ENCODE data around the gene MAGEA2B.
"Not testable (repeated sequence)": the region's sequence is repeated elsewhere in the genome, so short reads cannot be mapped to it uniquely, and the experiment has no call there.

The MAGEA2B gene, protein sequence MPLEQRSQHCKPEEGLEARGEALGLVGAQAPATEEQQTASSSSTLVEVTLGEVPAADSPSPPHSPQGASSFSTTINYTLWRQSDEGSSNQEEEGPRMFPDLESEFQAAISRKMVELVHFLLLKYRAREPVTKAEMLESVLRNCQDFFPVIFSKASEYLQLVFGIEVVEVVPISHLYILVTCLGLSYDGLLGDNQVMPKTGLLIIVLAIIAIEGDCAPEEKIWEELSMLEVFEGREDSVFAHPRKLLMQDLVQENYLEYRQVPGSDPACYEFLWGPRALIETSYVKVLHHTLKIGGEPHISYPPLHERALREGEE

GRCh38 chrX:152713815-152714787 lies at the start of gene MAGEA2B:
Gene MAGEA2B, plus strand, starts transcription at chrX:152714628. Its CDS starts 2,479 bp downstream, at chrX:152717107.
- not testable (repeated sequence) for DNase-seq

GRCh38 chrX:152674135-152674534 lies 40.3 kb upstream of the MAGEA2B start:
- DNase-seq, result no peak

GRCh38 chrX:152674652-152675051 lies 39.8 kb upstream of the MAGEA2B start:
- DNase-seq, result not testable (repeated sequence)

- DNase-seq, result not testable (repeated sequence)
Measured at GRCh38 chrX:152681012-152681411, 33.4 kb upstream of the MAGEA2B start.

DNA sequence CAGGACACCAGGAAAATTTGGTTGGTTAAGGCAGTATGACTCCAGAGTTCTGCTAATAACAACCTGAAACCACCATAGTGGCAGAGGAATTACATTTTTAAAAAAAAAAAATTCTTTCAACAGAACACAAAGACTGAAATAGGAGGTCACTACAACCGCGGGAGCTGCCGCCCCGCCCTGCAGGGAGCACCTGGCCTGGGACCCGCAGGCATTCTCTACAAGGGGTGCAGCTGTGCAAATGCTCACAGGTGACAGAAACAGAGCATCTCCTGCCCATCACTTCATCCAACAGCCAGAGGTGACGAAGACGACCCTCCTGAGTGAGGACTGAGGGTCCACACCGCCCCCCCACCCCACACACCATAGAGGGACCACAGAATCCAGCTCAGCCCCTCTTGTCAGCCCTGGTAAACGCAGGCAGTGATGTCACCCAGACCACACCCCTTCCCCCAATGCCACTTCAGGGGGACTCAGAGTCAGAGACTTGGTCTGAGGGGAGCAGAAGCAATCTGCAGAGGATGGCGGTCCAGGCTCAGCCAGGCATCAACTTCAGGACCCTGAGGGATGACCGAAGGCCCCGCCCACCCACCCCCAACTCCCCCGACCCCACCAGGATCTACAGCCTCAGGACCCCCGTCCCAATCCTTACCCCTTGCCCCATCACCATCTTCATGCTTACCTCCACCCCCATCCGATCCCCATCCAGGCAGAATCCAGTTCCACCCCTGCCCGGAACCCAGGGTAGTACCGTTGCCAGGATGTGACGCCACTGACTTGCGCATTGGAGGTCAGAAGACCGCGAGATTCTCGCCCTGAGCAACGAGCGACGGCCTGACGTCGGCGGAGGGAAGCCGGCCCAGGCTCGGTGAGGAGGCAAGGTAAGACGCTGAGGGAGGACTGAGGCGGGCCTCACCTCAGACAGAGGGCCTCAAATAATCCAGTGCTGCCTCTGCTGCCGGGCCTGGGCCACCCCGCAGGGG lies 16.2 kb upstream of the MAGEA2B start, which contains the start of gene MAGEA3:
Gene MAGEA3, plus strand, starts transcription at position 843 of the 980 bp plus-strand sequence. CDS start 2,039 bp downstream, outside the sequence.
- not testable (repeated sequence) for DNase-seq

DNA sequence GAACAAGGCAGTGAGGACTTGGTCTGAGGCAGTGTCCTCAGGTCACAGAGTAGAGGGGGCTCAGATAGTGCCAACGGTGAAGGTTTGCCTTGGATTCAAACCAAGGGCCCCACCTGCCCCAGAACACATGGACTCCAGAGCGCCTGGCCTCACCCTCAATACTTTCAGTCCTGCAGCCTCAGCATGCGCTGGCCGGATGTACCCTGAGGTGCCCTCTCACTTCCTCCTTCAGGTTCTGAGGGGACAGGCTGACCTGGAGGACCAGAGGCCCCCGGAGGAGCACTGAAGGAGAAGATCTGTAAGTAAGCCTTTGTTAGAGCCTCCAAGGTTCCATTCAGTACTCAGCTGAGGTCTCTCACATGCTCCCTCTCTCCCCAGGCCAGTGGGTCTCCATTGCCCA lies 14.0 kb upstream of the MAGEA2B start:
- not testable (repeated sequence) for DNase-seq

DNA sequence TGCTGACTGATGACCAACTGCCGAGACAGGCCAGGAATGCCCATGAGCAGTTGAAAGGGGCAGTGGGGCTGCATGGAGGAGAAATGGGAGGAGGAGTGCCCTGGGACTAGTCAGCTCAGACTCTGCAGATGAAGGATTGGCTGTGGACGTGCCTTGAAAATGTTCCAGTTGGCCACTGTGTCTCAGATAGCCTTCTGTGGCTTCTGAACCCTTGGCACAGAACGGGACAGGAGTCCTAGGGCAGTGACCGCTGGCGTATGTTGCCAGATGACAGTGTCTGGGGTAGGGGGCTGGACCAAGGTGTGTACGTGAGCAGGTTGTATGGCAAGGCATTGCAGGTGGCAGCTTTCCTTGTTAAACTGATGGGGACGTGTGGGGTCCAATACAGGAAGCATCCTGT lies 7.9 kb upstream of the MAGEA2B start:
- DNase-seq, result not testable (repeated sequence)

GRCh38 chrX:152709173-152709572 lies 5.3 kb upstream of the MAGEA2B start, which contains the start of gene CSAG2:
Gene CSAG2, minus strand, starts transcription at chrX:152709273. Its CDS starts 161 bp downstream, at chrX:152709112.
- DNase-seq, result not testable (repeated sequence)

DNA sequence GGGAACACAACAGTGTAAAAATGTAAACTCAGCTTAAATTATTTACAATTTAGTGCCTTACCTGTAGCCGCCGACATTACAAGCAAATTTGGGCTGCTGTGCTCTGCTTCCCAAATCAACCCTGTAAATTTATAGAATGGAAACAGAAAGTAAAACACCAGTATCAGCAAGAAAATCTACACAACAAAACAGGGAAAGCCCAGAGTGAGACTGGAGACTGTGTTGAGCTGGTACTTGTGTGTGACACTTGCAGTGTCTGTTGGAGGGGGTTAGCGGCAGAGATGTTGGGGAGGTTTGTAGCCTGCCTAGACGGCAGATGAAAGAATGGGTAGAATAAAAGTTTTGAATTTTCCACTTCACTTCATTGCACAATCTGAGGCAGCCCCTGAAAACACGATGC lies 1.2 kb upstream of the MAGEA2B start:
- not testable (repeated sequence) for DNase-seq

DNA sequence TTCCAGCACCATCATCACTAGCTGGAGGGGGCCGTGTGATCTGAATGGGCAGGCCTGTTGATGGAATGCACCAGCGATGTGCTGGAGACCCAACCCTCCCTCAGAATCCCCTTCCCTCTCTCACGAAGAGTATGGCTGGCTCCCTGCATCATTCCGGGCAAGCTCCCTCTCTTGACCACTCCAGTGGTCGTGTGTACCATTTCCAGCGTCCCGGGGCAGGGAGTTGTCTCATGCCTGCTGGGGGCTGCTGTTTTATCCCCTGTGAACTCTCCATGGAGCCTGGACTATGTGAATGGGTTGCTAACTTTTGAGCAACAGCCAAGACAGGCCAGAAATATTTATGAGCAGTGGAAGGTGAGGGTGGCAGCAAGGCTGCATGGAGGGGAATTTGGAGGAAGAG lies 11.0 kb downstream of the MAGEA2B start:
- DNase-seq, result no peak

GRCh38 chrX:152733261-152733975 lies 19.0 kb downstream of the MAGEA2B start, which contains the start of the genes CSAG1 and MAGEA12:
Gene CSAG1, minus strand, starts transcription at chrX:152733721. Its CDS starts 1,261 bp downstream, at chrX:152732460.
Gene MAGEA12, plus strand, starts transcription at chrX:152733757. Its CDS starts 2,405 bp downstream, at chrX:152736162.
- peak; percentile 61 for DNase-seq

DNA sequence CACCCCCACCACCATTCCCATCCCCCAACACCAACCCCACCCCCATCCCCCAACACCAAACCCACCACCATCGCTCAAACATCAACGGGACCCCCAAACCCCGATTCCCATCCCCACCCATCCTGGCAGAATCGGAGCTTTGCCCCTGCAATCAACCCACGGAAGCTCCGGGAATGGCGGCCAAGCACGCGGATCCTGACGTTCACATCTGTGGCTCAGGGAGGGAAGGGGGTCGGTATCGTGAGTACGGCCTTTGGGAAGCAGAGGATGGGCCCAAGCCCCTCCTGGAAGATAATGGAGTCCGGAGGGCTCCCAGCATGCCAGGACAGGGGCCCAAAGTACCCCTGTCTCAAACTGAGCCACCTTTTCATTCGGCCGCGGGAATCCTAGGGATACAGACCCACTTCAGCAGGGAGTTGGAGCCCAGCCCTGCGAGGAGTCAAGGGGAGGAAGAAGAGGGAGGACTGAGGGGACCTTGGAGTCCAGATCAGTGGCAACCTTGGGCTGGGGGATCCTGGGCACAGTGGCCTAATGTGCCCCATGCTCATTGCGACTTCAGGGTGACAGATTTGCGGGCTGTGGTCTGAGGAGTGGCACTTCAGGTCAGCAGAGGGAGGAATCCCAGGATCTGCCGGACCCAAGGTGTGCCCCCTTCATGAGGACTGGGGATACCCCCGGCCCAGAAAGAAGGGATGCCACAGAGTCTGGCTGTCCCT lies 19.9 kb downstream of the MAGEA2B start:
- not testable (repeated sequence) for DNase-seq

DNA sequence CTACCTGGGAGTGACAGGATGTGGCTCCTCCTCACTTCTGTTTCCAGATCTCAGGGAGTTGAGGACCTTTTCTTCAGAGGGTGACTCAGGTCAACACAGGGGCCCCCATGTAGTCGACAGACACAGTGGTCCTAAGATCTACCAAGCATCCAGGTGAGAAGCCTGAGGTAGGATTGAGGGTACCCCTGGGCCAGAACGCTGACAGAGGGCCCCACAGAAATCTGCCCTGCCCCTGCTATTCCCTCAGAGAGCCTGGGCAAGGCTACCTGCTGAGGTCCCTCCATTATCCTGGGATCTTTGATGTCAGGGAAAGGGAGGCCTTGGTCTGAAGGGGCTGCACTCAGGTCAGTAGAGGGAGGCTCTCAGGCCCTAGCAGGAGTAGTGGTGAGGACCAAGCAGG lies 20.7 kb downstream of the MAGEA2B start:
- no peak for DNase-seq

GRCh38 chrX:152735860-152736511 lies 21.6 kb downstream of the MAGEA2B start:
- DNase-seq, result no peak

- not testable (repeated sequence) for DNase-seq
Measured at GRCh38 chrX:152736528-152736927, 22.1 kb downstream of the MAGEA2B start.

DNA sequence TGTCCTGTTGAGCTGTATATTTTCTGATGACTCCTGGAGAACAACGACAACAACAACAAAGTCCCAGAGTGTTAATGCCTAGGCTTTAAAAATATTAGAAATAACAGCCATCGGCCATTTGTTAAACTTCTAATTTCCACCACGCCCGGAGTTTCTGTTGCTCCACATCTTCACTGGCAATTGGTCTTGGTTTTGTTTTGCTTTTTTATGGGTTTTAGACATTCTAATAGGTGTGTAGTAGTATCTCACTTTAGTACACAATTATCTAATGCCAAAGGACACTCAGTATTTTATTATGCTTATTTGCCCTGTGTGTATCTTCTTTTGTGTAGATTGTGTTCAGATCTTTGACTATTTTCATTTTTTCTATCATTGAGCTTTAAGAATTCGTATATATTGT lies 24.1 kb downstream of the MAGEA2B start:
- no peak for DNase-seq

DNA sequence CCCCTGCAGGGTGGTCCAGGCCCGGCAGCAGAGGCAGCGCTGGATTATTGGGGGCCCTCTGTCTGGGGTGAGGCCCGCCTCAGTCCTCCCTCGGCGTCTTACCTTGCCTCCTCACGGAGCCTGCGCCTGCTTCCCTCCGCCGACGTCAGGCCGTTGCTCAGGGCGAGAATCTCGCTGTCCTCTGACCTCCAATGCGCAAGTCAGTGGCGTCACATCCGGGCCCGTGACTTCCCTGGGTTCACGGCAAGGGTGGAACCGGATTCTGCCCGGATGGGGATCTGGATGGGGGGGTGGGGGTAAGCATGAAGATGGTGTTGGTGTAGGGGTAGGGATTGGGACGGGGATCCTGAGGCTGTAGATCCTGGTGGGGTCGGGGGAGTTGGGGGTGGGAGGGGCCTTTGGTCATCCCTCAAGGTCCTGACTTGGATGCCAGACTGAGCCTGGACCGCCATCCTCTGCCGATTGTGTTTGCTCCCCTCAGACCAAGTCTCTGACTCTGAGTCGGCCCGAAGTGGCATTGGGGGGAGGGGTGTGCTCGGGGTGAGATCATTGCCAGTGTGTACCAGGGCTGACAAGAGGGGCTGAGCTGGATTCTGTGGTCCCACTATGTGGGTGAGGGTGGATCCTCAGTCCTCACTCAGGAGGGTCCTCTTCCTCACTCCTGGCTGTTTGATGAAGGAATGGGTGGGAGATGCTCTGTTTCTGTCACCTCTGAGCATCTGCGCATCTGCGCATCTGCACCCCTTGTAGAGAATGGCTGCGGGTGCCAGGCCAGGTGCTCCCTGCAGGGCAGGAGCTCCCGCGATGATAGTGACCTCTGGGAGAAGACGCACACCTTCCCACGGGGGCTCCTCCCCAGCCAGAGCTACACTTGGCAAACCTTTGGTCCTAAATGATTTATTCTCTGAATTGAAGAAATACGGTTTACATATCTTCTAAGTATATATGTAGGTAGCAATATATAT lies 39.5 kb downstream of the MAGEA2B start, which contains the start of gene MAGEA2:
Gene MAGEA2, minus strand, starts transcription at position 157 of the 965 bp plus-strand sequence. CDS start 2,479 bp downstream, outside the sequence.
- DNase-seq, result not testable (repeated sequence)

GRCh38 chrX:152754871-152755270 lies 40.4 kb downstream of the MAGEA2B start:
- DNase-seq, result not testable (repeated sequence)

Data from NCI-H1694 treated with DMSO at 0.1 percent for 48 hours (cell line).